IgD-negative memory B cell (primary cell): Measurements from ENCODE around the gene AP1S1. TPM values are rescaled to one million over a fixed set of nuclear protein-coding genes. Genes with fewer than 3 reads are reported as not detected.
"Not testable (repeated sequence)": the region's sequence is repeated elsewhere in the genome, so short reads cannot be mapped to it uniquely, and the experiment has no call there.

Experiments used
- H3K27ac Mint-ChIP-seq, 3 donors: one replicate each; pipeline ENCODE4 v1.8.0; 2020 to 2022; ENCODE audit warnings: mild to moderate bottlenecking in 3 of 3, mixed read lengths in 3 of 3, moderate library complexity in 1 of 3
- H3K27me3 Mint-ChIP-seq: one replicate; pipeline ENCODE4 v1.8.0; 2021; ENCODE audit warnings: mixed read lengths
- H3K36me3 Mint-ChIP-seq: one replicate; pipeline ENCODE4 v1.8.0; 2020; ENCODE audit warnings: mild to moderate bottlenecking, mixed read lengths
- H3K4me1 Mint-ChIP-seq, 3 donors: one replicate each; pipeline ENCODE4 v1.8.0; 2020 to 2022; ENCODE audit warnings: mixed read lengths in 3 of 3, mild to moderate bottlenecking in 1 of 3
- H3K4me3 Mint-ChIP-seq, 4 donors: one replicate each; pipeline ENCODE4 v1.8.0; 2020 to 2022; ENCODE audit warnings: mild to moderate bottlenecking in 4 of 4, mixed read lengths in 4 of 4, moderate library complexity in 3 of 4
- H3K9me3 Mint-ChIP-seq, 3 donors: one replicate each; pipeline ENCODE4 v1.8.0; 2020 to 2021; ENCODE audit warnings: mixed read lengths in 3 of 3, mild to moderate bottlenecking in 1 of 3
- polyA plus RNA-seq: library from polyadenylated mRNA; unstranded; fragments of 300-500 nt; fragmentation: Illumina TruSeq; gene quantifications from one replicate; pipeline ENCODE4 v1.2.3, GENCODE V29; 2021

Gene AP1S1
- polyA plus RNA-seq, 1 donor from 2014 or later, result 8.3 TPM

- peaks cover 42% of the 10 kb centered on the region for H3K27me3 Mint-ChIP-seq
- H3K27ac Mint-ChIP-seq, result peak overlapping the region in 1 of 3 donors; percentile 43
- not testable (repeated sequence) for H3K4me1 Mint-ChIP-seq, H3K36me3 Mint-ChIP-seq, H3K9me3 Mint-ChIP-seq, H3K4me3 Mint-ChIP-seq
Measured at GRCh38 chr7:101132626-101133600, 21.4 kb upstream of the AP1S1 start.

- peak overlapping the region in 1 of 3 donors; percentile 43 for H3K27ac Mint-ChIP-seq
Measured at GRCh38 chr7:101133621-101134398, 20.5 kb upstream of the AP1S1 start.

GRCh38 chr7:101134399-101134980, 19.8 kb upstream of the AP1S1 start:
- Mint-ChIP-seq H3K27me3 (peaks cover 38% of the 10 kb centered on the region), H3K9me3 (no peaks in the 10 kb centered on the region), H3K36me3 (no peaks in the 10 kb centered on the region), H3K27ac (no peak overlapping the region), H3K4me3 (no peak overlapping the region), H3K4me1 (peaks cover 0 to 1% (median 0%) of the 10 kb centered on the region in 3 donors)

More at GRCh38 chr7:101133621-101134398, 20.5 kb upstream of the AP1S1 start:
- Mint-ChIP-seq H3K4me1 (peaks cover 0 to 1% (median 0%) of the 10 kb centered on the region in 3 donors), H3K27me3 (peaks cover 38% of the 10 kb centered on the region), H3K4me3 (no peak overlapping the region), H3K36me3 (no peaks in the 10 kb centered on the region), H3K9me3 (no peaks in the 10 kb centered on the region)

- Mint-ChIP-seq H3K27me3 (peaks cover 32% of the 10 kb centered on the region), H3K4me3 (peak overlapping the region in 1 of 4 donors; percentile 49), H3K4me1 (peaks cover 0 to 2% (median 1%) of the 10 kb centered on the region in 3 donors), H3K9me3 (no peaks in the 10 kb centered on the region), H3K36me3 (no peaks in the 10 kb centered on the region), H3K27ac (peak overlapping the region in 1 of 3 donors; percentile 71)
Measured at GRCh38 chr7:101137651-101138212, 16.5 kb upstream of the AP1S1 start.

GRCh38 chr7:101138213-101138870, 15.9 kb upstream of the AP1S1 start:
- H3K27ac Mint-ChIP-seq, result peak overlapping the region in 2 of 3 donors; percentile 71 to 83
- H3K36me3 Mint-ChIP-seq, result no peaks in the 10 kb centered on the region
- no peaks in the 10 kb centered on the region for H3K9me3 Mint-ChIP-seq
- H3K27me3 Mint-ChIP-seq, result peaks cover 28% of the 10 kb centered on the region
- peak overlapping the region in 1 of 4 donors; percentile 49 for H3K4me3 Mint-ChIP-seq
- peaks cover 0 to 2% (median 1%) of the 10 kb centered on the region in 3 donors for H3K4me1 Mint-ChIP-seq

GRCh38 chr7:101140339-101140699, 14.0 kb upstream of the AP1S1 start:
- no peak overlapping the region for H3K4me3 Mint-ChIP-seq

GRCh38 chr7:101140746-101141382, 13.4 kb upstream of the AP1S1 start:
- Mint-ChIP-seq H3K4me1 (peaks cover 0 to 4% (median 3%) of the 10 kb centered on the region in 3 donors), H3K9me3 (no peaks in the 10 kb centered on the region), H3K27me3 (peaks cover 14% of the 10 kb centered on the region), H3K27ac (no peak overlapping the region), H3K36me3 (no peaks in the 10 kb centered on the region), H3K4me3 (no peak overlapping the region)

More at GRCh38 chr7:101140339-101140699, 14.0 kb upstream of the AP1S1 start:
- H3K9me3 Mint-ChIP-seq, result no peaks in the 10 kb centered on the region
- no peak overlapping the region for H3K27ac Mint-ChIP-seq
- peaks cover 0 to 4% (median 3%) of the 10 kb centered on the region in 3 donors for H3K4me1 Mint-ChIP-seq
- peaks cover 17% of the 10 kb centered on the region for H3K27me3 Mint-ChIP-seq
- H3K36me3 Mint-ChIP-seq, result no peaks in the 10 kb centered on the region

- H3K27me3 Mint-ChIP-seq, result peaks cover 9% of the 10 kb centered on the region
- H3K4me1 Mint-ChIP-seq, result peaks cover 7 to 12% (median 8%) of the 10 kb centered on the region in 3 donors
- H3K9me3 Mint-ChIP-seq, result no peaks in the 10 kb centered on the region
- H3K27ac Mint-ChIP-seq, result peak overlapping the region in 1 of 3 donors; percentile 67
- H3K36me3 Mint-ChIP-seq, result peaks cover 2% of the 10 kb centered on the region
- peak overlapping the region in 1 of 4 donors; percentile 77 for H3K4me3 Mint-ChIP-seq
Measured at GRCh38 chr7:101151908-101152651, 2.2 kb upstream of the AP1S1 start.

- Mint-ChIP-seq H3K4me3 (peak overlapping the region; percentile 80 to 92 (median 86)), H3K9me3 (no peaks in the 10 kb centered on the region), H3K27me3 (peaks cover 2% of the 10 kb centered on the region), H3K4me1 (peaks cover 7 to 12% (median 8%) of the 10 kb centered on the region in 3 donors), H3K27ac (peak overlapping the region in 1 of 3 donors; percentile 91), H3K36me3 (no peaks in the 10 kb centered on the region)
Measured at GRCh38 chr7:101154693-101155102, 422 bp downstream of the AP1S1 start.

- H3K4me1 Mint-ChIP-seq, result peaks cover 7 to 12% (median 8%) of the 10 kb centered on the region in 3 donors
- H3K4me3 Mint-ChIP-seq, result peak overlapping the region; percentile 80 to 92 (median 84)
- no peaks in the 10 kb centered on the region for H3K36me3 Mint-ChIP-seq
- H3K9me3 Mint-ChIP-seq, result no peaks in the 10 kb centered on the region
- peak overlapping the region in 2 of 3 donors; percentile 39 to 91 for H3K27ac Mint-ChIP-seq
- peaks cover 1% of the 10 kb centered on the region for H3K27me3 Mint-ChIP-seq
Measured at GRCh38 chr7:101155303-101155702, 1.0 kb downstream of the AP1S1 start.

- H3K4me3 Mint-ChIP-seq, result peak overlapping the region in 3 of 4 donors; percentile 21 to 80 (median 71)
- no peaks in the 10 kb centered on the region for H3K27me3 Mint-ChIP-seq
- no peaks in the 10 kb centered on the region for H3K9me3 Mint-ChIP-seq
- peaks cover 6 to 12% (median 7%) of the 10 kb centered on the region in 3 donors for H3K4me1 Mint-ChIP-seq
- H3K27ac Mint-ChIP-seq, result no peak overlapping the region
- no peaks in the 10 kb centered on the region for H3K36me3 Mint-ChIP-seq
Measured at GRCh38 chr7:101156277-101156676, 2.0 kb downstream of the AP1S1 start.

GRCh38 chr7:101156866-101157589, 2.8 kb downstream of the AP1S1 start:
- Mint-ChIP-seq H3K9me3 (no peaks in the 10 kb centered on the region), H3K27ac (peak overlapping the region in 1 of 3 donors; percentile 77), H3K36me3 (no peaks in the 10 kb centered on the region), H3K4me3 (peak overlapping the region in 3 of 4 donors; percentile 14 to 85 (median 80)), H3K27me3 (peaks cover 2% of the 10 kb centered on the region), H3K4me1 (peaks cover 6 to 12% (median 7%) of the 10 kb centered on the region in 3 donors)
